Right atrium auricular region (tissue), 2 donors: ENCODE results near the gene LCOR. TPM values are rescaled to one million over a fixed set of nuclear protein-coding genes. Genes with fewer than 3 reads are reported as not detected.

Source experiments
- DNase-seq: peaks from one replicate; pipeline ENCODE4 v3.0.0-alpha.2; 2019; ENCODE audit warnings: low spot score
- H3K27ac ChIP-seq, 2 donors: fragments of 200-600 bp; sonication (generic); 1 replicate in 1 of 2; 2 replicates in 1 of 2; pipeline ENCODE4 v1.5.1; 2016 to 2019
- H3K27me3 ChIP-seq, 2 donors: fragments of 200-600 bp; sonication (generic); one replicate each; pipeline versions ENCODE4 v1.5.1 to v1.6.0; 2017 to 2019
- H3K36me3 ChIP-seq: fragments of 200-600 bp; sonication (generic); one replicate; pipeline ENCODE4 v1.5.1; 2016
- H3K4me1 ChIP-seq, 2 donors: fragments of 200-600 bp; sonication (generic); one replicate each; pipeline versions ENCODE4 v1.5.1 to v1.6.0; 2017 to 2019
- H3K4me3 ChIP-seq, 2 donors: fragments of 200-600 bp; sonication (generic); 1 replicate in 1 of 2; 2 replicates in 1 of 2; pipeline ENCODE4 v1.5.1; 2017 to 2019; ENCODE audit warnings: mild to moderate bottlenecking in 1 of 2, moderate library complexity in 1 of 2
- H3K9me3 ChIP-seq, 2 donors: fragments of 200-600 bp; sonication (generic); one replicate each; pipeline ENCODE4 v1.5.1; 2019
- CTCF ChIP-seq, 2 donors: fragments of 200-600 bp; sonication (generic); IDR thresholded peaks; one replicate each; pipeline ENCODE4 v1.5.1; 2019; ENCODE audit warnings: antibody characterized with exemption in 2 of 2
- total RNA-seq, 2 donors: library from RNA; depleted of rRNA; stranded (reverse); fragments of >200 nt; gene quantifications; one replicate each; pipeline ENCODE4 v1.1.0, GENCODE V29; 2016

LCOR gene
- total RNA-seq, 2 donors from 2014 or later: 10.2 to 12.2 TPM

GRCh38 chr10:97013568-97013967, 181.5 kb downstream of the LCOR start:
- Histone ChIP-seq H3K27ac (no peak overlapping the region), H3K27me3 (no peaks in the 10 kb centered on the region), H3K9me3 (no peaks in the 10 kb centered on the region), H3K36me3 (no peaks in the 10 kb centered on the region), H3K4me3 (no peak overlapping the region), H3K4me1 (no peaks in the 10 kb centered on the region)
- DNase-seq: no peak
- TF ChIP-seq CTCF (IDR thresholded peaks at IDR 0.05): no peak

DNA sequence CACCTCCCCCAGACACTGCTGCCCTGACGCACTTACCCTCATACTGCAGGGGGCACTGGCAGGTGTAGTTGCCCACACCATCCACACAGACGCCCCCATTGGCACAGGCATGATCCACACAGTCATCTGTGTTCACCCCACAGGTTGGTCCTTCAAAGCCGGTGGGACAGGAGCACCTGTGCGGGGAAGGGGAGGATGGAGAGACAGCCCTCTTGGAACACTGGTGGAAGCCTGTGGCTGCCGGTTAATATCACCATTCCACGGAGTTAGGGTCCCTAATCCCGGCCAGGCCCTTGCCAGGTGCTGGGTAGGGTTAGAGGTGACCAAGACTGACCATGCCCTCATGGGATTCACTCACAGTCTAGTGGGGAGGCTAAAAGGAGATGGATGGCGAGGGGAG, 181.9 kb downstream of the LCOR start:
- DNase-seq: no peak
- Histone ChIP-seq H3K9me3 (no peaks in the 10 kb centered on the region), H3K27me3 (no peaks in the 10 kb centered on the region), H3K4me1 (no peaks in the 10 kb centered on the region), H3K27ac (no peak overlapping the region), H3K36me3 (no peaks in the 10 kb centered on the region), H3K4me3 (no peak overlapping the region)
- TF ChIP-seq CTCF (IDR thresholded peaks at IDR 0.05): no peak

DNA sequence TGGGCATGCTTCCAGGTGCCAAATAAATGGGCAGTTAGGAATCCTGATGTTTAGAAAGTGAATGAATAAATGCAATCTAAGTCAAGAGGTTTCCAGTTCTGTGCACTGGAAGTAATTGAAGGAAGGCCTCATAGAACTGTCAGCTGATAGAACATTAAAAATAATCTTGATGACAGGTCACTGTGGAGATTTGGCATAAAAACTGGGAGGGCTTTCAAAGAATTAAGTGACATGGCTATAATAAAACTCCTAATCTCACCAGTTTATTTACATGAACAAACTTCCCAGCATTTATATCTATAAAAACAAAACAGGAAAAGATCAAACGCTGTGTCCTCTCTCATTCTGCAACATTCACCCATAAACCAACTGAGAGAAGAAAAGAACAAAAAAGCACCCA, 183.1 kb downstream of the LCOR start:
- no peak overlapping the region for H3K27ac ChIP-seq
- DNase-seq: no peak

GRCh38 chr10:97016728-97017473, 184.8 kb downstream of the LCOR start:
- no peaks in the 10 kb centered on the region for H3K36me3 ChIP-seq
- no peaks in the 10 kb centered on the region for H3K27me3 ChIP-seq
- no peak overlapping the region for H3K4me3 ChIP-seq
- TF ChIP-seq CTCF (IDR thresholded peaks at IDR 0.05): no peak
- H3K9me3 ChIP-seq: no peaks in the 10 kb centered on the region
- DNase-seq: no peak
- peaks cover 0 to 6% of the 10 kb centered on the region in 2 donors for H3K4me1 ChIP-seq
- no peak overlapping the region for H3K27ac ChIP-seq

More for the DNA sequence above, 183.1 kb downstream of the LCOR start:
- H3K27me3 ChIP-seq: no peaks in the 10 kb centered on the region
- H3K4me3 ChIP-seq: no peak overlapping the region
- H3K9me3 ChIP-seq: no peaks in the 10 kb centered on the region
- H3K4me1 ChIP-seq: peaks cover 0 to under 1% of the 10 kb centered on the region in 2 donors
- TF ChIP-seq CTCF (IDR thresholded peaks at IDR 0.05): no peak
- H3K36me3 ChIP-seq: no peaks in the 10 kb centered on the region

GRCh38 chr10:97017474-97017903, 185.4 kb downstream of the LCOR start:
- Histone ChIP-seq H3K4me3 (no peak overlapping the region), H3K27ac (no peak overlapping the region), H3K36me3 (no peaks in the 10 kb centered on the region), H3K27me3 (no peaks in the 10 kb centered on the region), H3K4me1 (peaks cover 0 to 6% of the 10 kb centered on the region in 2 donors), H3K9me3 (no peaks in the 10 kb centered on the region)
- TF ChIP-seq CTCF (IDR thresholded peaks at IDR 0.05): no peak
- DNase-seq: no peak
